Endodermal cell (in vitro differentiated cells): ENCODE measurements around the gene ZBTB45. TPM values are rescaled to one million over a fixed set of nuclear protein-coding genes. Genes with fewer than 3 reads are reported as not detected.

Source experiments
- DNase-seq: peaks from one replicate; pipeline ENCODE4 v3.0.0-alpha.2; 2017
- H3K27ac ChIP-seq: 2 replicates; pipeline ENCODE4 v1.5.1; 2013; ENCODE audit warnings: mild to moderate bottlenecking, low read depth, low read length, moderate library complexity
- H3K27me3 ChIP-seq: 2 replicates; pipeline ENCODE4 v1.6.1; 2013; ENCODE audit warnings: mild to moderate bottlenecking, low read length, moderate library complexity; ENCODE audit not compliant: insufficient read depth, control insufficient read depth, poor library complexity, severe bottlenecking
- H3K36me3 ChIP-seq: 2 replicates; pipeline ENCODE4 v1.7.0; 2013; ENCODE audit warnings: mild to moderate bottlenecking, low read length, moderate library complexity; ENCODE audit not compliant: control insufficient read depth, insufficient read depth
- H3K4me1 ChIP-seq: one replicate; pipeline ENCODE4 v1.7.0; 2013; ENCODE audit warnings: low read length; ENCODE audit not compliant: control insufficient read depth, insufficient read depth
- H3K4me3 ChIP-seq: 2 replicates; pipeline ENCODE4 v1.5.1; 2013; ENCODE audit warnings: mild to moderate bottlenecking, low read length, moderate library complexity
- H3K9ac ChIP-seq: 2 replicates; pipeline ENCODE4 v1.6.1; 2013; ENCODE audit warnings: mild to moderate bottlenecking, low read length, moderate library complexity; ENCODE audit not compliant: poor library complexity, severe bottlenecking; ENCODE audit errors: extremely low read depth
- H3K9me3 ChIP-seq: 2 replicates; pipeline ENCODE4 v1.6.1; 2013; ENCODE audit warnings: mild to moderate bottlenecking, low read length, moderate library complexity; ENCODE audit not compliant: control insufficient read depth
- H3K27ac Mint-ChIP-seq: 2 replicates; pipeline ENCODE4 v1.8.0; 2020; ENCODE audit warnings: mixed read lengths
- H3K27me3 Mint-ChIP-seq: 2 replicates; pipeline ENCODE4 v1.8.0; 2021; ENCODE audit warnings: mild to moderate bottlenecking, mixed read lengths; ENCODE audit not compliant: insufficient read depth
- H3K36me3 Mint-ChIP-seq: 2 replicates; pipeline ENCODE4 v1.8.0; 2020; ENCODE audit warnings: low read depth, mixed read lengths
- H3K4me1 Mint-ChIP-seq: 2 replicates; pipeline ENCODE4 v1.8.0; 2020; ENCODE audit warnings: mixed read lengths
- H3K4me3 Mint-ChIP-seq: 2 replicates; pipeline ENCODE4 v1.8.0; 2020; ENCODE audit warnings: mild to moderate bottlenecking, moderate library complexity, mixed read lengths
- H3K9me3 Mint-ChIP-seq: 2 replicates; pipeline ENCODE4 v1.8.0; 2020; ENCODE audit warnings: mild to moderate bottlenecking, mixed read lengths
- WGBS, 2 experiments: methylation state at CpG; one replicate each; pipeline versions ENCODE4 v1.1.5 to v1.1.7; 2013; ENCODE audit warnings: missing lambda C conversion rate in 2 of 2, mixed read lengths in 1 of 2; ENCODE audit not compliant: insufficient coverage in 1 of 2, insufficient read length in 1 of 2; 5-methylcytosine and 5-hydroxymethylcytosine counted together
- total RNA-seq, 2 donors: library from RNA; stranded (reverse); fragmentation: NEBNext Ultra II Directional in 1 of 2; extraction: Animal tissue kit (Norgen Biotek cat#: 25700) in 1 of 2; gene quantifications; 2 replicates in 1 of 2; 3 replicates in 1 of 2; pipeline ENCODE4 v1.2.1, GENCODE V29; 2021
- TF ChIP-seq, protein P1 (sequence below): fragments of 200-600 bp; sonication (generic); conservative IDR thresholded peaks from 2 replicates; pipeline ENCODE4 v1.5.0; 2021; ENCODE audit warnings: antibody characterized with exemption, mild to moderate bottlenecking

ZBTB45 gene
- total RNA-seq, 2 donors from 2014 or later: 19.0 to 19.4 TPM

DNA sequence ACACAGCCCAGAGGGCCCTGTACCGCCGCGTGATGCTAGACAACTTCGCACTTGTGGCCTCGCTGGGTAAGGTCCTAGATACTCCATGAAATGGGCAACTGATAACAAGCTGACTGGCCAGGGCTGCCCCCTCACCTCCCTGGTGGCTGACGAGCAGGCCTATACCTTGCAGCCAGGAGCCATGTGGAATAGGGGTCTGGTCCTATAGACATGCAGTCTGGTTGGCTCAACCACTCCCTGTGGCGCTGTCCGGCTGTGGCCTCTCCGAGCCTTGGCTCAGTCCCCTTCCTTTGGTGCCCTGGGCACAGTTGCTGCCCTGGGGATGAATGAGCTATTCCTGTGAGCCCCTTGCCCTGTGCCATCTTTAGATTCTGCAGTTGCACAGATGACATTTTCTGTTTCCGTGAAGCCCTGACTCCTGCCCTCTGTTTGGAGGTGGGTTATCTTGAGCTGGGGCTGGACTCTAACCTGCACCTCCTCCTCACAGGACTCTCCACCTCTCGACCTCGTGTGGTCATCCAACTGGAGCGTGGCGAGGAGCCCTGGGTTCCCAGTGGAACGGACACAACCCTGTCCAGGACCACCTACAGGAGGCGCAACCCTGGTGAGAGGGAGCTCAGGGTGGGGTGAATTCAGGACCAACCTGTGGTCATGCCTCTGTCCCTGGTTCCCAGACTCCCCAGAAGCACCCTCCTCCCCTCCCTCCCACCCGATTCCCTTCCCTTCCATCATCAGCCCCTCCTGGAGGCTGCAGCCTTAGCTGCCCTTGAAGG lies 50.2 kb downstream of the ZBTB45 start:
- H3K9me3 Mint-ChIP-seq: no peaks in the 10 kb centered on the region

DNA sequence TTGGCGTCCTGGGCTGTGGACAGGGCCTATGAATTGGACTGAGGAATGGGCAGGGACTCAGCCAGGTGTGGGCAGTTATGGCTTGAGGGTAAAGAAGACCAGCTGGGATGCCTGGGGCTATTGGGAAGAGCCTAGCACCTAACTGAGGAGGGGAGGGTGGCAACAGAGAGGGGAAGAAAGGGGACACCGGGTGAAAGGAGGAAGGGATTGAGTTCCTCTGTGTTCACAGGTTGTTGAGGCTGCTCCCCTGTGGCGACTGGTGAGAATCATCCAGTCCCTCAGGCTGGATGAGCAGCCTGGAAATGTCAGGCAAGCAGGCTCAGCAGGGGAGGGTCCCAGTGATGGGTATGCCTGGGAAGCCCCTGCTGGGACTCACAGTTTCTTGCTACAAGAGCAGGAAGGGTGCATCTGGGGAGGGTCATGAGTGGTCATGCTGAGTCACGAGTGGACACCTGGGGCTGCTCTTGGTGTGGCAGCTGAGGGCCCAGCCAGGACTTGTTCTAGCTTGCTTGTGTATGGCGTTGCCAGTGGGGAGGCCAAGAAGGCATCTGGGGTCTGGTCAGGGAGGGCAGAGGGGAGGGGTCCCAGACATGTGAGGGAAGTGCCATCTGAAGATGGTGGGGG lies 51.3 kb downstream of the ZBTB45 start:
- TF ChIP-seq, protein P1, sequence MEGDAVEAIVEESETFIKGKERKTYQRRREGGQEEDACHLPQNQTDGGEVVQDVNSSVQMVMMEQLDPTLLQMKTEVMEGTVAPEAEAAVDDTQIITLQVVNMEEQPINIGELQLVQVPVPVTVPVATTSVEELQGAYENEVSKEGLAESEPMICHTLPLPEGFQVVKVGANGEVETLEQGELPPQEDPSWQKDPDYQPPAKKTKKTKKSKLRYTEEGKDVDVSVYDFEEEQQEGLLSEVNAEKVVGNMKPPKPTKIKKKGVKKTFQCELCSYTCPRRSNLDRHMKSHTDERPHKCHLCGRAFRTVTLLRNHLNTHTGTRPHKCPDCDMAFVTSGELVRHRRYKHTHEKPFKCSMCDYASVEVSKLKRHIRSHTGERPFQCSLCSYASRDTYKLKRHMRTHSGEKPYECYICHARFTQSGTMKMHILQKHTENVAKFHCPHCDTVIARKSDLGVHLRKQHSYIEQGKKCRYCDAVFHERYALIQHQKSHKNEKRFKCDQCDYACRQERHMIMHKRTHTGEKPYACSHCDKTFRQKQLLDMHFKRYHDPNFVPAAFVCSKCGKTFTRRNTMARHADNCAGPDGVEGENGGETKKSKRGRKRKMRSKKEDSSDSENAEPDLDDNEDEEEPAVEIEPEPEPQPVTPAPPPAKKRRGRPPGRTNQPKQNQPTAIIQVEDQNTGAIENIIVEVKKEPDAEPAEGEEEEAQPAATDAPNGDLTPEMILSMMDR: no peak
- peak overlapping the region; percentile 77 for H3K4me3 ChIP-seq
- no peaks in the 10 kb centered on the region for H3K9me3 Mint-ChIP-seq
- peaks cover 16% of the 10 kb centered on the region for H3K27me3 Mint-ChIP-seq
- peaks cover 16% of the 10 kb centered on the region for H3K36me3 ChIP-seq
- peaks cover 11% of the 10 kb centered on the region for H3K4me1 Mint-ChIP-seq
- H3K4me3 Mint-ChIP-seq: peak overlapping the region; percentile 67
- peaks cover 9% of the 10 kb centered on the region for H3K27me3 ChIP-seq
- no peak overlapping the region for H3K9ac ChIP-seq
- peak overlapping the region; percentile 58 for H3K27ac Mint-ChIP-seq
- peaks cover 19% of the 10 kb centered on the region for H3K36me3 Mint-ChIP-seq
- DNase-seq: no peak
- H3K4me1 ChIP-seq: no peaks in the 10 kb centered on the region
- no peaks in the 10 kb centered on the region for H3K9me3 ChIP-seq
- no peak overlapping the region for H3K27ac ChIP-seq
- WGBS, 2 experiments: 67 to 72% methylated on average over 4 to 5 of the region's 5 CpGs

More for the DNA sequence above, 50.2 kb downstream of the ZBTB45 start:
- H3K27me3 ChIP-seq: peaks cover 9% of the 10 kb centered on the region
- no peak for DNase-seq
- Mint-ChIP-seq H3K27ac (no peak overlapping the region), H3K4me3 (peak overlapping the region; percentile 67), H3K27me3 (peaks cover 14% of the 10 kb centered on the region), H3K4me1 (peaks cover 11% of the 10 kb centered on the region), H3K36me3 (peaks cover 19% of the 10 kb centered on the region)
- H3K27ac ChIP-seq: no peak overlapping the region
- no peak overlapping the region for H3K9ac ChIP-seq
- peaks cover 25% of the 10 kb centered on the region for H3K36me3 ChIP-seq
- no peaks in the 10 kb centered on the region for H3K9me3 ChIP-seq
- 96 to 97% methylated on average over 9 to 17 of the region's 17 CpGs for WGBS, 2 experiments
- TF ChIP-seq, protein P1: no peak
- H3K4me1 ChIP-seq: no peaks in the 10 kb centered on the region
- H3K4me3 ChIP-seq: no peak overlapping the region

DNA sequence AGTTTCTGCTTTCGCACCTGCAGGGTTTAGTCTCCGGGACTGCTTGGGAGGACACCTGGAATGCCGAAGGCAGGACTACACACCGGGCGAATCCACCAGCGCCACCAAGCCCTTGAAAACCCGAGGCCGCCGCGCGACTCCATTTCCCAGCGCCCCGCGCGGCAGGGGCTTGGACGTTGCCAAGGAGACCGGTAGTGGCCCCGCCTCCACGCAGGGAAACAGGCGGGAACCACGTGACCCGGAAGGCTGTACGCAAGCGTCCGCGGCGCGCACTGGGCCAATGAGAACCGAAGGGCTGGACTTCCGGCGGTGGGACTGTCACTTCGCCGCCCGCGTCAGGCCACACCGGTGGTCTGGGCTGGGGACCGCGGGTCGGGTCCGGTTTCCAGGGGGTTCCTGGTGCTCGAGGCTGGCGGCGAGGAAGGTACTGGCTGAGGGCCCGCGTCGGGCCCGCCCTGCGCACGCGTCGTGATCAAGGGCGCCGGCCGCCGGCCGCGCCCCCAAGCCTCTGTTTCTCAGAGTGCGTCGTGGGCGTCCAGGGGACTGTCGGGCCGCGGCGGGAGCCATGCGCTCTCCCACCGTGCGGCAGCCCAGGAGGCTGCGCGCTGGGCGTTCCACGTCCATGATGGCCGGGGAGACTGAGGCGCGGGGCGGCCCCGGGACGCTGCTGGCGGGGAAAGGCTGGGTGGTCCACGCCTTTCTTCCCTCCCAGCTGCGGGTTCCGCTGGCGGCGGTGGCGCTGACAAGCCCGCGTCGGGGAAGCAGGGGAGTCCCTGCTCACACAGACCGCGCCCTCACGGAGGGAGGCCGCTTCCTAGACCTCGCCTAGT lies 52.6 kb downstream of the ZBTB45 start, which contains the start of gene ZNF324:
TSS of gene ZNF324 (plus strand) at position 321 of the 830 bp plus-strand sequence. CDS start 2,106 bp downstream, outside the sequence.
- Histone ChIP-seq H3K27me3 (peaks cover 9% of the 10 kb centered on the region), H3K4me1 (no peaks in the 10 kb centered on the region), H3K9ac (peak within 1 kb of the TSS; percentile 51), H3K4me3 (peak within 1 kb of the TSS; percentile 77), H3K36me3 (peaks cover 5% of the 10 kb centered on the region), H3K9me3 (no peaks in the 10 kb centered on the region), H3K27ac (peak within 1 kb of the TSS; percentile 60)
- H3K36me3 Mint-ChIP-seq: peaks cover 8% of the 10 kb centered on the region
- peak within 1 kb of the TSS; percentile 13 for H3K27ac Mint-ChIP-seq
- WGBS, 2 experiments: 0% methylated on average over 41 to 92 of the region's 92 CpGs
- TF ChIP-seq, protein P1: no peak
- peaks cover 24% of the 10 kb centered on the region for H3K27me3 Mint-ChIP-seq
- no peaks in the 10 kb centered on the region for H3K9me3 Mint-ChIP-seq
- peaks cover 11% of the 10 kb centered on the region for H3K4me1 Mint-ChIP-seq
- DNase-seq: peak; percentile 99
- H3K4me3 Mint-ChIP-seq: peak within 1 kb of the TSS; percentile 67
